Stimulated activated CD8-positive, alpha-beta memory T cell treated with anti-CD3 and anti-CD28 coated beads, Interleukin-12 subunit alpha, Interleukin-12 subunit beta, amount 100 ng/mL, for 1 hour (primary cell): Measurements from ENCODE around the gene KCNJ11.

ENCODE experiments used
- DNase-seq: peaks from one replicate; pipeline ENCODE4 v3.0.0-alpha.2; 2020; ENCODE audit warnings: low read depth

KCNJ11 gene

DNA sequence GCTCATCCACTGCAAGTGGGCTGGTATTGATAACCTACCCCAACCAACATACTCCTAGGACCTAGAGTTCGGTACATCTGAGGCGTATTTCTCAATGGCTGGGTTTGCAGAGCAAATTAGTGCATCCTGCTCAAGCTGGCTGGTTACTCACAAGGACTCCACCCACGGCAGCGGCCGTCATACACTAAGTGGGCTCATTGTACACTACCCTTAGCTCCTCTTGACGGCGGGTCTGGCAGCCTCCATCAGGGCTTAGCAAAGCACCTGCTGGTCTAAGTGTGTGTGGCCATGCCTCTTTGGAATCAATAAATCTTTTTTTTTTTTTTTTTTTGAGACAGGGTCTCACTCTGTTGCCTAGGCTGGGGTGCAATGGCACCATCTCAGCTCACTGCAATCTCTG, 20.2 kb upstream of the KCNJ11 start:
- no peak for DNase-seq

DNA sequence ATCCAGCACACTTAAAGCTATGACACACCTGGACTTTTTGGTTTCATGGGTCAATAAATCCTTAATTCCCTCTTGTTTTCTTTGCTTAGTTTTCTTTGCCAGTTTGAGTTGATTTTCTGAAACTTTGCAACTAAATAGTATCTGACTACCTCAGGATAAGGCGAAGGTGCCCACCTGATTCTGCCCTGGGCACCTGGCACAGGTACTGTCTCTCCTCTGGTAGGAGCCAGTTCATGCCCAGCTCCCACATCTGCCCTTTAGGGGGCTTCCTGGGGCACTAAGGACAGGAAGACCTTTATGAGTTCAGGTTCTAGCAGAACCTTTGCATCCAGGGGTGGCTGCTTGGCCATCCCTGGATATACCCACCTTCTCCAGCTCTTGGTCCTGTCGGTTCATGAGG, 19.6 kb upstream of the KCNJ11 start:
- DNase-seq: no peak

DNA sequence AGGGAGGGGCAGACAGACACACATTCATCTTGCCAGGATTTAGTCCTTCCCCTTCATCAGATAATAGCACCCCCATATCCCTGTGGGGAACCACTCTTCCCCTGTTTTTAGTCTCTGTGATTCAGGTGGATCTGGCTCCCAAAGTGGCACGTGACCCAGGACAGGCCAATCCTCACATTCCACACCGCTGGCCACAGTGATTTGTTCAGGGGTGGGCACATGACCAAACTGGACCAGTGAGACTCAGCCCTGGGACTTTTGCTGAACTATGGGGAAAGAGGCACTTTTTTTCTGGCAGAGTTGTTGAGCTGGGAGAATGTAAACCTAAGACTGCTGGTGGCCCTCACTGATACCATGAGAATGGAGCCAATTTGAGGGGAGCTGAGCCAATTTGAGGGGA, 19.1 kb upstream of the KCNJ11 start:
- DNase-seq: no peak

DNA sequence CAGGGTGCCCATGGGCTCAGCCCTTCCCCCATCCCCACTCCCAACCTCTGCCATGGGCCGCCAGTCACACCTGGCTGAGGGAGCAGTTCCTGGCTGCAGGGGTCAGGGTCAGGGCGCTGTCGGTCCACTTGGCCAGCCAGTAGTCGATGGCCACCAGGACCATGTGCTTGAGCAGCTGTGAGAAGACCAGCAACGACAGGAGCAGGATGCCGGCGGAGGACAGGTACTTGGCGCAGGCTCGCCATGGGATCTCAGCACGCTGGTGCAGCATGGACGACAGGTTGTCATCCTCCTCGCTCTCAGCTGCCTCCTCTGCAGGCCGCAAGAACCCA, 18.3 kb upstream of the KCNJ11 start:
- no peak for DNase-seq

DNA sequence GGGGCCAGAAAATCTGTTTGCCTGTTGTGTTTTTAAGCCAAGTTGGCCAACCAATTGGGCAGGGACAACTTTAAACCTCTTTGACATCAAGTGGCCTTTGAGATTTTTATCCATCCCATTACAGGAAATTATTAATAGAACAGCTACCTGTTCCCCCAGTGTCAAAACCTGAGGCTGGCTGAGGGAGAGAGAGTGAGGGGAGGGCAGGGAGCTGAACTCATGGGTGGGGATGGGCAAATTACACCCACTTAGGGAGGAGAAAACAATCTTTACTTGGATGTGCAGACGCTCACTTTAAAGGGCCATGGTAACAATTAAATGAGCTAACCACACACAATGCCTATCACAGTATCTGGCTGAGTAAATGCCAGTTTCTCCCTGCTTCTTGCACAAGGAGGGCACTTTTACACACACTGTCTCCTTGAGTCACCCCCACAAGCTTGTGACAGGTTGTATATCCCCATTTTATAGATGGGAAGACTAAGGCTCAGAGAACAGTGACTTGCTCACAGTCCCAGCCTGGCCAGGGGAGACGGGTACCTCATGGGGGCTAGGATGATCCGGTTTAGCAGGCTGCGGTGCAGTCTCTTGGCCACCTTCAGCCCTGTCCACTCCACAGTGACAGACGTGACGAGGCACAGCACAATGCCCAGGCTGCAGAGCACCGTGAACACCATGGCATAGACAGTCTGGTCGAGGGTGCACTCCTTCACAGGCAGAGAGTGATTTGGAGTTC, 17.8 kb upstream of the KCNJ11 start:
- no peak for DNase-seq

DNA sequence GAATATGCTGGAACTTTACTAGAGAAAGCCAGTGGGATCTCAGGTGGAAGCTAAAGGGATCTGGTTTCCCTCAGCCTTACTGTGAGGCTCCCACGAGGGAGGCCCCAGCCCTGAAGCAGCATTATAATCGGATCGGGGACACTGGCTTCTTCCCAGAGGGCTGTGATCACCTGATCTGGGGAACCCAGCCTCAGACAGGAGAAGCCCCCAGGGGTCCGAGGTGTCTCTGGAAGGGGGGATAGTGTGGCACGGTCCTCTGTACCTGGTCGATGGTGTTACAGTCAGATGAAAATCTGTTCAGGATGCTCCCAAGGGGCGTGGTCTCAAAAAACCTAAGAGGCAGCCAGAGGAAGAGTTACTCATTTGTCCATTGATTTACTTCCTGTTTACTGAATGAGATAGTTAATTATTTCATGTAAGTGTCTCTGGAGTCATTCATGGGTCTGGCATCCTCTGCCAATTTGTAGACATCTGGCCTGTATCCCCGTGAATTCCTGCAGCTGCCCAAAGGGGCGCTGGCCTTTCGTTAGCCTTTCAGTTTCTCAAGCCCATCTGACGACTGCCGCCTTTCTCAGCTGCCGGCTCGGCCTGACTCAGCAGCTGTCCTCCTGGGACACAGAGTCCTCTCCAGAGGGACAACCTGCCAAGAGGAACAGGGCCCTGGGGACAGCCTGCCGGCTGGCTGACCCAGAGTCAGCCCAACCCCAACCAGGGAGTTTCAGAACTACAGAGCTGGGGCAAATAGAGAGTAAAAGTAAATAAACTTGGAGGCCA, 17.0 kb upstream of the KCNJ11 start:
- no peak for DNase-seq

DNA sequence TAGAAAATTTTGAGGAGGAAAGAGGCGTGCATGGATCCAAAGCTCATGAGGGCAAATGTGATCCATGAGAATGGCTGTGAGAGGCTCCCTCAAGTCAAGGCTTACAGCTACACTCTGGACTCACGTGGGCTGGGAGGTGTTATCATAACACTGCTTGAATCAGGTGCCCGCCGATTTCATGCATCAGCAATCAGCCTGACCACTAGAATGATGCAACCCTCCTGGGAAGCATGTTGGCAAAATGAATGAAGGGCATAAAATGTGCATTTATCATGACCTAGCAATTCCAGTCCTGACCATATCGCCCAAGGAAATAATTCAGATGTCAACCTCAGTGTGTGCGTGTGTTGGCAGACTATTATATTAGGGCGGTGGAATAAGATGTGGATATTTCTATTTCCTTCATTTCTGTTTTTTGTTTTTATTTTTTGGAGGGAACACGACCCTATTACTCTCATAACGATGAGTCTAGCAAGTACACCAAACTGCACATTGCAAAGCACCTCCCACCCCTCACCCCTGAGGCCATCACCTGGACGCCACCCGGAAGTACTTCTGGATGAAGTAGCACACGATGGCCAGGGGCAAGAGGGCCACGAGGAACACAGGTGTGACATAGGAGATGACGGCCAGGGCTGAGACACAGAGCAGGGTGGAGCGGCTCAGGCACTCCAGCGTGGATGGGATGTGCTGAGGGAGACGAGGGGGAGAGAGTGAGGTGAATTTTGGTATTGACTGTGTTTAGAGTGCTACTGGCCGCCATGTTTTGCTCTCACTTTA, 15.7 kb upstream of the KCNJ11 start:
- no peak for DNase-seq

DNA sequence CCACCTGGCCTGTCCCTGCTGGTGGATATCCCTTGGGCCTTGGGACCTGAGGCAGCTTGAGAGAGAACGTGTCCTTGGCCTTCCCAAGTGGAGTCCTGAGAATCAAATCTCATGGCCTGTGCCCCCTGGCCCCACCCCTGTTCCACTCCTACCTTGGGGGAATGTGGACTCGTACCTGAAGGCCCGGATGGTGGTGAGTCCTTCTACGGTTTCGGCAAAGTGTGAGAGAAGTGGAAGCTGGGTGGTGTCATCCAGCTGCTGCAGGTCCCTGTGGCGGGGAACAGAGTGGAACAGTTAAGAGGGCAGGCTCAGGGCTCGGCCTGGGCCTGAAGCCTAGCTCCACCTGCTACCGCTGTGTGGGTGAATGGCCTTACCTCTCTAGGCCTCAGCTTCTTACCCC, 14.0 kb upstream of the KCNJ11 start:
- no peak for DNase-seq

DNA sequence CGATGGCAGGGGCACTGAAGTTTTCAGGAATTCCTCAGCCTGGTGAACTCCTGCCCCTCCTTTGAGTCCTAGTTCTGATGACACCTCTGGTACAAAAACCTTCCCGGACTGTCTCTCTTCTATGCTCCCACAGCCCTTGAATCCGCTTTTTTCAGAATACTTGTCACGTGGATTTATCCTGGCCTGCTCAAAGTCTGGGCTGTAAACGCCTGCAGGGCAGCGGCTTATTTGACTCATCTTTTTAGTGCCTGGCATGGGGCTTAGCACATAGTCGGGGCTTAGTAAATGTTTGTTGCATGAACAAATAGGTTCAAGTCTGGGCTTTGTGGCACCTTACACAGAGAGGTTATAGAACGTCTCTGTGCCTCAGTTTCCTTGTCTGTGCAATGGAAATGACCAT, 13.4 kb upstream of the KCNJ11 start:
- no peak for DNase-seq

DNA sequence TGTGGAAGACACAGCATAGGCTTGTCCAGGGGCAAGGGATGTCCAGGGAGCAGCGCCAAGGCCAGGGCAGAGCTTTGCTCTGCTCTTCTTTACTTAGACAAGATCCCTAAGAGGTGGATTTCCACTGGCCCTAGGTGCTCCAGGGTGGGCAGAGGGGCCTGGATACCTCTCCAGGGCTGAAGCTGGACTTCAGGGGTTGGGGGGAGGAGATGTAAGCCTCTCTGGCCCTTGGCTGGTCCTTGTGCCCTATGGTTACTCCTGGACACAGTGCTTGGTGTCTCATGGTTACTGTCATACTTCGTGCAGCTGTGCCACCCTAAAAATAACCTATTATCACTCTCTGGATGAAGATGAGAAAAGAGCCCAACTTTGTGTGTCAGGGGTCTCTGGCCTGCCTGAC, 12.9 kb upstream of the KCNJ11 start:
- no peak for DNase-seq

DNA sequence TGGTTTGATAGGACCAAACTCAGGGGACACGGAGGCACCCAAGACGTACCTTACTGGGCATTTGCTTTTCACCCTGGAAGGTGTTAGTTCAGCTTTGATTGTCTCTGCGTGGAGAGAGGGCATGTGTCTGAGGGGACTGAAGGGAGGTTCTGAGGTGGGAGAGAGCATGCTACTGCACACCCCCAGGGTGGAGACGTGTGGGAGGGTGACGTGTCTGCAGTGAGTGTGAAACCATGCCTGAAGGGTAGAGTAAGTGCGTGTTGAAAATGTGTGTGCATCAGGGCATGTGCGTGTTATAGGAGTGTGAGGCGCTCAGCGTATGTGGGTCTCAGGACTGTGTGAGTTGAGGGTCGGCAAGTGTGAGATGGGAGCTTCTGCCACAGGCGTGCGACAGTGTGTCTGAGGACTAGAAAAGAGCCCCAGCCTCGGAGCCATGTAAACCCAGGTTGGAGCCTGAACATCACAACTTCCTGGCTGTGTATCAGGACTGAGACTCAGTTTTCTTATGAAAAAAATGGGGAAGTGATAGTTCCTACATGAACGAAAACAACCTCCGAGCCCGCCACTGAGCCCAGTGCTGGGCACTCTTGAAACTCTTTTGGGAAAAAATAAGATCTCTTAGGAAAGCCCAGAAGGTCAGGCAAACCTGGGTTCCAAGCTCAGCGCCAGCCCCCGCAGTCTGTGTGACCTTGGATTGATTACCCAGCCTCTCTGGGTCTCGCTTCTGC, 11.8 kb upstream of the KCNJ11 start:
- DNase-seq: no peak

DNA sequence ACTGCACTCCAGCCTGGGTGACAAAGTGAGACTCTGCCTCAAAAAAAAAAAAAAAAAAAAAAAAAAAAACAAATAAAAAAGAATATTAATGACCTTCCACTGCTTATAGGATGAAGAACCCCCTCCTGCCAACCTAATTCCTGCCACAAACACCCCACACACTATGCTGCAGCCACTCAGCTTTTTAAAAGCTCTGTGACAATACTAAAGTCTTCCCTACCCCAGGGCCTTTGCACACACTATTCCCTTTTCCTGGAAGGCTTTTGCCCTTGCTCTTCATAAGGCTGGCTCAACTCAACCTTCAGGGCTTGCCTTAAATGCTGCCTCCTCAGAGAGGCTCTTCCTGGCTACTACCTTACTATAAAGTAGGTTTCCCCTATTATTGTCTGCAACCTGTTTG, 10.8 kb upstream of the KCNJ11 start:
- DNase-seq: no peak

DNA sequence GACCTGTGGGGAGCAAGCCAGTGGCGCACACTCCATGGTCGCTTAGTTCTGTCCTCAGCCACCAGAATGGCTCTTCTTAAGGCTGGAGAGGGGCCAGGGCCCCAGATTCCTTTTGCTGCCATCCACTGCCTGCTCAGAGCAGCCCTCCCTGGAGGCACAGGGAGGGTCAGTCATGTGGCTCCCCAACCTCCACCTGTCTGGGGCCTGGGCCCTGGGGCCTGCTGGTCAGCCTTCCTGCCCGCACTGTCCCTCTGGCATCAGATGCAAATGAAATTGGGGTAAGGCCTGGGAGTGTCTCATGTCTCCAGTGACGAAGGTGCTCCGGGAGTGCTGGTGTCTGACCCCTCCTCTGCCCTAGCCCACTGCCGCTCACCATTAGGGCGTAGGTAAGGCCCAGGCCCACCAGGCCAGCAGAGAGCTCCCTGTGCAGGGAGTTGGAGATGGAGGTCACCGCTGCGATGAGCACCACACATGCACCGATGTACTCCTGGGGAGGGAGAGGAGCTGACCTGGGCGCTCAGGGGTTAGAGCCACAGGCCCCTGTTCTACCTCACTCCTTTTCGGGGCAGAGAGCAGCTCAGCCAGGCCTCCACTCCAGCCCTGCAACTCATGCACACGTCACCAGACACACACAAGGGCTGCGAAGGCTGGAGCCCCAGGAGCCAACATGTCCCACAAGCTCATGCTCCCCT, 9.0 kb upstream of the KCNJ11 start:
- DNase-seq: no peak

DNA sequence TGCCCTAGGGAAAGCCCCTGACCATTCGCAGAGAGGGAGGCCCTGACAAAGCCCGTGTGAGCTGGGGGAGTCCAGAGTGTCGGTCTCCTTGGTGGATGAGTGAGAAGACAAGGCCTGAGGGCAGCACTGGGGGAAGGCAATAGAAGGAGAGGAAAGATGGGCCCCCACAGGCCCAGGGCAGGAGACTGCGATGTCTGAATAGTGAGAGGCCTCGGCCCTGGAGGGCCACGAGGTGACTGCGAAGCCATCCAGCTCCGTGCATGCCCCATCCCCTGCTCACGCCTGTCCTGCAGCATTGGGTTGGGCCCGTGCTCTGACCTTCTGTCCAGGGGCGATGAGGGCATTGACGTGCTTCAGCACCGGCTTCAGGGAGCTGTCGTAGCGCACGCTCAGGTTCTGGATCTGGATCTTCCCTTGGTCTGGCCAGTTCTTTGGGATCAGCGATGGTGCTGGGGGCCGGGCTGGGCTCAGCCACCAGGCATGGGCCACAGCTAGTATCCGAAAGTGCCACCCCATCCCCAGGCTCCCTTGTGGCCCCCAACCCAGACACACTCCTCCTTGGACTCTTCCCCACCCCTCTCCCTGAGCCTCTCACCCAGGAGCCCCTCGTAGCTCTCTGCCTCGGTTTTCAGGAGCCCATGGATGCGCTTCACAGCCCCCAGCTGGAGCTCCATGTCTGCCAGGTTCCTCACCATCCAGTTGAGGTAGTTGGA, 8.3 kb upstream of the KCNJ11 start:
- no peak for DNase-seq

DNA sequence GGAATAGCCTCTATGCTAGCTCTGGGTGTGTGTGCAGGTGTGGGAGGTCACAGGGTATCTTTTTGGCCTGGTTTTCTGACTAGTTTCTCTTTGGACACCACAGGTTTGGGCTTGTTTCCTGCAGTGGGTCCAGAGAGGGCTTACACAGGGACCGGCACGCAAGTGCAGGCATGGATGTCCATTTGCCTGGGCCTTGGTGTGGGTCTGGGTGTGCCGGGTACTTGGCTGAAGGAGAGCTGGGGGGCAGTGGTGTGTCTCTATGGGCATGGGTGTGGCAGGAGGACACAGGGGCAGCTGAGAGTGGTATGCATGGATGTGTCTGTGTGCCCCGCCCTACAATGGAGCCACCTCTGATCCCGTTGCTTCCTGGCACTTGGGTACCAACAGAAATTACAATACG, 7.5 kb upstream of the KCNJ11 start:
- no peak for DNase-seq

DNA sequence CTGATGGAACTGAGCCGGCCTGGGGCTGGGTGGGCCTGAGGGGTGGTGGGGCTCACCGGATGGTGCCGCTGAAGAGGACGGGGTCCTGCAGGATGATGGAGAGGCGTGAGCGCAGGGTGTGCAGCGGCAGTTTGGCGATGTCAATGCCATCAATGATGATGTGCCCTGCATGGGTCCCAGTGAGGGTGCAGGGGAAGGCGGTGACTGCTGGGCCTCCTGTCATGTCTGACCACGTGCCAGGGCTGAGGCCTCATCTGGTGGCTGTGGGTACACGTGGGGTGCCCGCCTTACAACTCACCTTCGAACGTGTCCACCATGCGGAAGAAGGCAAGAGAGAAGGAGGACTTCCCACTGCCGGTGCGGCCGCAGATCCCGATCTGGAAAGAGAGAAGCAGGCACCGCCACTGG, 7.1 kb upstream of the KCNJ11 start:
- DNase-seq: no peak

DNA sequence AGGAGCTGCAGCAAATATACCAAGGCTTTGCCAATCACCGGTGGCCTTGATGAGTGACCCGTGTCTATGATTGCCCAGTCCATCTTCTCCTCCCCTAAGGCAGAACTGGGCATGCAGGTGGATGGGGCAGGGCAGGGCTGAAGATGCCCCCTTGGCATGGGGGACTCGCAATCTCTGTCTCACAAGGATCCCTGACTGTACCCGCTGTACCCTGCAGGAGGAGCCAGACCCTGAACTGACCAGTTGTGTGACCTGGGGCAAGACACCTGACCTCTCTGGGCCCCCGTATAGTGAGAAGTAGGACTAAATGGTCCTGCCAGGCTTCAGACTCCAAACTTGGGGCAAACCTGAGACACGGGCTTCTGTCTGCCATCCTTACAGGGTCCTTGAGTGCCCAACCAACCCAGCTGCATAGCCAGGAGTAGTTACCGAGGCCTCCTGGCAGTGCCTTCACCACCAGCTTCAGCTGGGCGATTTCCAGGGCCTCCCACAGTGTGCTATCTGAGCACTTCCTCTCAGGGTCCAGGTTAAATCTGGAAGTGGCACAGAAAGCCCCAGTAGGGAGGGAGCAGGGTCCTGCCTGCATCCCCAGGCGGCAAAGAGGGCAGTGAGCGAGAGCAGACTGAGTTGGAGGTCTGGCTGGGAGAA, 6.4 kb upstream of the KCNJ11 start:
- no peak for DNase-seq

DNA sequence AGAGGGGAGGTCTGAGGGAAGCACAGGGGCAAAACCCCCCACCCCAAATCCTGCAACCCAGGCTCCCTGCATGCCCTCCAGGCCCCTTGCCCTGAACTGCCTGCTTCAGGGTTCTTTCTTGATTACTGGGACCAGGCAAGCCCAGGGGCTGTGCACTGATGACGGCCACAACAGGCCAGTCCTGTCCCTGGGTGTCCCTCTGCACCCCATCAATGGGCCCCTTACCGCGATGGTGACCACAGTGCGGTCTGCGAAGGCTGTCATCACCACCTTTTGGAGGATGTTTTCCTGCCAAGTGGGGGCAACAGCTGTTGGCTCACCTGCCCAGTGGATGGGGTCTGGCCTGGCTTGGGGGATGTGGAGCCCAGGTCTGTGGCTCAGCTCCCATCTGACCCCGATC, 5.0 kb upstream of the KCNJ11 start:
- no peak for DNase-seq

DNA sequence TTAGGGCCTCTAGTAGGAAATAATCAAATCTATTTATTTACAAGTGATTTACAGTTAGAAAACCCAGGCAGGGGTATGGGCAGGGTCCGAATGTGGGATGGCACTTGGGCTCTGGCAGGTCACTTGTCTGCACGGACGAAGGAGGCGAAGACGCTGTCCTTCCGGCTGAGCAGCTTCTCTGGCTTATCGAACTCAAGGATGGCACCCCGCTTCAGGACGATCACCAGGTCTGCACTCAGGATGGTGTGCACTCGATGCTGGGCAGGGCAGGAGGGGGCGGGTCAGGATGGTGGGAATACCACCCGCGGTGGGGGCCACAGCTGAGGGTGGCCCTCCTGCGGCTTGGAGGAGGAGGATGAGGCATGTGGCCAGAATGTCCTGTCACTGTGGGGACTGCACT, 4.4 kb upstream of the KCNJ11 start:
- DNase-seq: no peak

DNA sequence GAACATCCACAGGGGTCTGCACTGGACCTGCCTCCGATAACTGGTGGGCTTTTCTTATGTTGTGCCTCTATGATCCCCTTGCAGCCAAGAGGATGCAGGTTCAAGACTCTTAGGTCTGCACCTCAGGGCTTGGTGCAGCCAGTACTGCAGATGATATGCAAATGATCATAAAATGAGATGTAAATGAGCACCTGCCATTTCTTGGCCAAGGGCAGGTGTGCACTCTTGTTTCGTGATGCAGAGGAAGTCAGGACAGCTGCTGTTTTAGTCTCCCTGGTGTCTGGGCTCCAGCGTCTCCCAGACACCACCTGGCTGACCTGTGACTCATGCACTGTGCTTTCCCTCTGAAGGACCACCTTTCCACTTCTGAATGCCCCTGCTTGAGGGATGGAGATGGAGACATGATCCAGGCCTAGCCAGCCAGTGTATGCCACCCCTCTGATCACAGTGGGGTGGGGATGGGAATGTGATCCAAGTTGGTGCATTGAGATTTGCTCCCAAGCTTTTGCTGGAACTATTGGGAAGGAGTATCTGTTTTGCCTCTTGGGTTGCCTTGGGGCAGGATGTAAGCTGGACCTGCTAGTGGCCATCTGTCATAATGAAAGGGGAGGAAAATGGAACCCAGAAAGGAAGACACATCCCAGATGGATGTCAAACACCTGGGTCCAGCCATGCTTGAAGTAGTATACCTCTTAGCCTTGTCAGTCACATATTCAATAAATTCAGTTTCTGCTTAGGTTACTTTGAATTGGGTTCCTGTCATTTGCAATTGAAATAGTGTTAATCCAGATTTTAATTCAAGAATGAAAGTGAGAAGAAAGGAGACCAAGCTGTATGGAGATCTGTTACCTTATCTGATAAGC, 3.3 kb upstream of the KCNJ11 start:
- DNase-seq: no peak
